Skeletal muscle satellite cell (primary cell): Measurements from ENCODE around the gene AXL.
A peak's percentile ranks its signal among the peaks of the same experiment; 100 is the strongest.

ENCODE experiments used
- H3K27me3 ChIP-seq: 2 replicates; pipeline ENCODE4 v1.7.0; 2013; ENCODE audit warnings: low read length; ENCODE audit not compliant: control insufficient read depth, insufficient read depth
- H3K36me3 ChIP-seq: 2 replicates; pipeline ENCODE4 v1.7.0; 2013; ENCODE audit warnings: mild to moderate bottlenecking, control low read depth, low read length; ENCODE audit not compliant: insufficient read depth
- H3K4me1 ChIP-seq: 2 replicates; pipeline ENCODE4 v1.7.0; 2013; ENCODE audit warnings: low read length; ENCODE audit not compliant: control insufficient read depth, insufficient read depth
- H3K4me2 ChIP-seq: 2 replicates; pipeline ENCODE4 v1.7.0; 2013; ENCODE audit warnings: mild to moderate bottlenecking, low read length
- H3K4me3 ChIP-seq: 2 replicates; pipeline ENCODE4 v1.7.0; 2013; ENCODE audit warnings: low read length
- H3K9ac ChIP-seq: 2 replicates; pipeline ENCODE4 v1.7.0; 2013; ENCODE audit warnings: mild to moderate bottlenecking, low read depth, low read length, moderate library complexity
- H3K9me3 ChIP-seq: replicated peaks from 2 replicates; pipeline ENCODE4 v1.7.0; 2013; ENCODE audit warnings: mild to moderate bottlenecking, control low read depth, low read length

AXL gene

DNA sequence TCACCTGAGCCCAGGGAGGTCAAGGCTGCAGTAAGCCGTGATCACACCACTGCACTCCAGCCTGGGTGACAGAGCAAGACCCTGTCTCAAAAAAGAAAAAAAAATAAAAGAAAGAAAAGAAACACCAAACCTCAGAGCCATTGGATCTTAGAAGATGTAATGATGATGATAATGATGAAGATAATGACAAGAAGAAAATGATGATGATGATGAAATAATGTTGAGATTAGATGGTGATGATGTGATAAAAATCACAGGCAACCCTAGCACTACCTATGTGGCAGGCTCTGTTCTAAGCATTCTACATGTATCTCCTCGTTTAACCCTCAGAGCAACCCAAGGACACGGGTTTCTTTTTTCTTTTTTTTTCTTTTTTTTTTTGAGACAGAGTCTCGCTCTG, 25.1 kb downstream of the AXL start:
- H3K4me1 ChIP-seq: no peaks in the 10 kb centered on the region
- no peaks in the 10 kb centered on the region for H3K27me3 ChIP-seq
- H3K4me3 ChIP-seq: no peak overlapping the region
- no peak overlapping the region for H3K9ac ChIP-seq
- H3K4me2 ChIP-seq: no peak overlapping the region
- H3K9me3 ChIP-seq: no peaks in the 10 kb centered on the region
- peaks cover 92% of the 10 kb centered on the region for H3K36me3 ChIP-seq

DNA sequence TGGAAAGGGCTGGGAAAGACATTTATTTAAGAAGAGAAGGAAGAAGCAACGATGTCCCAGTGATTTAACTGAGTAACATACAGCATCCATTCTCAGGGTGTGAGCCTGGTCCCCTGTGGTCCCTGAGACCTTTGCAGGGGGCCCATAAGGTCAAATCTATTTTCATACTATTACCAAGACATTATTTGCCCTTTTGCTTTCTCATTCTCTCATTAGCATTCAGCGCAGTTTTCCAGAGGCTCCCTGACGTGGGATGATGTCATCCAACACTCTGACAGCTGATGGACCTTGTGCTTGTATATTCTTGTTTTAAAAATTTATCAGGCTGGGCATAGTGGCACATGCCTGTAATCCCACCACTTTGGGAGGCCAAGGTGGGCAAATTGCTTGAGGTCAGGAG, 26.8 kb downstream of the AXL start:
- Histone ChIP-seq H3K9ac (no peak overlapping the region), H3K36me3 (peaks cover 91% of the 10 kb centered on the region), H3K4me3 (no peak overlapping the region), H3K9me3 (no peaks in the 10 kb centered on the region), H3K4me1 (no peaks in the 10 kb centered on the region), H3K27me3 (no peaks in the 10 kb centered on the region), H3K4me2 (no peak overlapping the region)

DNA sequence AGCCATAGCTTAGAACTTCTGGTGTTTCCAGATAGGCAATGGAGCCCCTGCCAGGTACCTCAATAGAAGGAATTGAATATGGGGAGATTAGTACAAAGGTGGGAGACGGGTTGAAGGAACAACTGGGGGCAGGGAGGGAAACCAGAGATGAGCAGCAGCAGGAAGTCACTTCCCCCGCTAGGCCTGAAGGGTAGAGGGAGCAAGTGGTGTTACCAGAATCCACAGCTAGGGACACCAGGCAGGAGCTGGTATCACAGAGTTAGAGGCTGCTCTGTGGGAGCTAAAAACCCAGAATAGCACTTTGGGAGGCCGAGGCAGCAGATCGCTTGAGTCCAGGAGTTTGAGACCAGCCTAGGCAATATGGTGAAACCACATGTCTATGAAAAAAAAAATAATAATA, 29.9 kb downstream of the AXL start:
- H3K9ac ChIP-seq: no peak overlapping the region
- no peak overlapping the region for H3K4me3 ChIP-seq
- peaks cover 91% of the 10 kb centered on the region for H3K36me3 ChIP-seq
- H3K9me3 ChIP-seq: no peaks in the 10 kb centered on the region
- H3K4me2 ChIP-seq: no peak overlapping the region
- H3K27me3 ChIP-seq: no peaks in the 10 kb centered on the region
- H3K4me1 ChIP-seq: no peaks in the 10 kb centered on the region

DNA sequence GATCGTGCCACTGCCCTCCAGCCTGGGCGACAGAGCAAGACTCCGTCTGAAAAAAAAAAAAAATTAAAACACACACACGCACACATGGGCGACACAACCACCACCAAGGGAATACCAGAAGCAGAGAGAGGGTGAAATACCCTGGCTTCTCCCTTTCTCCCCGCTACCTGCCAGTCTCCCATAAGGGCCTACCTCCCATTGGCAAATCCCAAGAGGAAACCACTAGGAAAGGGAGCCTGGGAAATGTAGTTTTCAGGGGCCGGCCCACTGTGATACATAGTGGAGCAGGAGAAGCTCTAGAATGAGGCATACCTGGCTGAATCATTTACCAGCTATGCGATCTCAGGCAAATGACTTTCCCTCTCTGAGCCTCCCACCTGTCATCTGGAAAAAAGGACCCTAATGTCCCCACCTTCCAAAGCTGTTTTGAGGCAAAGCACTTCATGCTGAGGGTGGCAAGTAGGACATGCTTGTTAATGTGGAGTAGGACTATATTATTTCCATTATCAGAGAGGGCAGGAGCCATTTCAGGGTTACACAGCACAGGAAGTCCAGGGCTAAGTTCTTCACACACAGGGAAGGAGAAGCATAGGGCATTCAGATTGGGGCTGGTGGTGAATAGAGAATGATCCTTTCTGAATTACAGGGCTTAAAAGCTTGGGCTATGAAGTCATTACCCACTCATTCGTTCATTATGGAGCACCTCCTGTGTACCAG, 30.8 kb downstream of the AXL start:
- no peaks in the 10 kb centered on the region for H3K27me3 ChIP-seq
- no peaks in the 10 kb centered on the region for H3K9me3 ChIP-seq
- no peak overlapping the region for H3K9ac ChIP-seq
- H3K4me1 ChIP-seq: no peaks in the 10 kb centered on the region
- no peak overlapping the region for H3K4me2 ChIP-seq
- H3K4me3 ChIP-seq: no peak overlapping the region
- H3K36me3 ChIP-seq: peaks cover 90% of the 10 kb centered on the region

DNA sequence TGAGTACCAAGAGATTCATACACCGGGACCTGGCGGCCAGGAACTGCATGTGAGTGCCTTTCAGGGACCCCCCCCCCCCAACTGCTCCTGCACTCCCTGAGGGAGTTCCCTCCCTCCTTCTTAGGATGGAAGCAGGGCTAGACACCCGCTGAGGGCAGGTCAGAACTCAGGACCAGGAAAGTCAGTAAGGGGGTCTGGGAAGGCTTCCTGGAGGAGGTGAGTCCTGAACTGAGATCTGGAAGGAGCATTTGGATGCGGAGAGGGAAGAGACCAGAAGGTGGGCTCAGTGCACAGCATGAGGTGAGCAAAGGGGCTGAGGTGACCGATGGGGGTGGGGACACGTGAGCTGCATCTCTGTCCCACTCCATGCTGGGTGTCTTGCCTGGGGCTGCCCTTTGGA, 34.6 kb downstream of the AXL start:
- H3K36me3 ChIP-seq: peaks cover 90% of the 10 kb centered on the region
- no peak overlapping the region for H3K4me3 ChIP-seq
- H3K4me1 ChIP-seq: no peaks in the 10 kb centered on the region
- H3K9me3 ChIP-seq: no peaks in the 10 kb centered on the region
- H3K9ac ChIP-seq: no peak overlapping the region
- no peak overlapping the region for H3K4me2 ChIP-seq
- no peaks in the 10 kb centered on the region for H3K27me3 ChIP-seq

DNA sequence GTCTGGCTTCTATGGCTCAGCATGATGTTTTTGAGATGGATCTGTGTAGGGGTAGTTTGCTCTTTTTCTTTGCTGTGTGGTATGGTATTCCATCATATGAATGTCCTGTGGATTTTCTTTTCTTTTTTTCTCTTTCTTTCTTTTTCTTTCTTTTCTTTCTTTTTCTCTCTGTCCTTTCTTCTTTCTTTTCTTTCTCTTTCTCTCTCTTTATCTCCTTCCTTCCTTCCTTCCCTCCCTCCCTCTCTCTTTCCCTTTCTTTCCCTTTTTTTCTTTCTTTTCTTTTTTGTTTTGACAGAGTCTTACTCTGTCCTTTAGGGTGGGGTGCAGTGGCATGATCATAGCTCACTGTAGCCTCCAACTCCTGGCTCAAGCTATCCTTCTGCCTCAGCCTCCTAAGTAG, 36.1 kb downstream of the AXL start:
- Histone ChIP-seq H3K4me1 (no peaks in the 10 kb centered on the region), H3K9me3 (no peaks in the 10 kb centered on the region), H3K4me2 (no peak overlapping the region), H3K27me3 (no peaks in the 10 kb centered on the region), H3K9ac (no peak overlapping the region), H3K4me3 (no peak overlapping the region), H3K36me3 (peaks cover 90% of the 10 kb centered on the region)

DNA sequence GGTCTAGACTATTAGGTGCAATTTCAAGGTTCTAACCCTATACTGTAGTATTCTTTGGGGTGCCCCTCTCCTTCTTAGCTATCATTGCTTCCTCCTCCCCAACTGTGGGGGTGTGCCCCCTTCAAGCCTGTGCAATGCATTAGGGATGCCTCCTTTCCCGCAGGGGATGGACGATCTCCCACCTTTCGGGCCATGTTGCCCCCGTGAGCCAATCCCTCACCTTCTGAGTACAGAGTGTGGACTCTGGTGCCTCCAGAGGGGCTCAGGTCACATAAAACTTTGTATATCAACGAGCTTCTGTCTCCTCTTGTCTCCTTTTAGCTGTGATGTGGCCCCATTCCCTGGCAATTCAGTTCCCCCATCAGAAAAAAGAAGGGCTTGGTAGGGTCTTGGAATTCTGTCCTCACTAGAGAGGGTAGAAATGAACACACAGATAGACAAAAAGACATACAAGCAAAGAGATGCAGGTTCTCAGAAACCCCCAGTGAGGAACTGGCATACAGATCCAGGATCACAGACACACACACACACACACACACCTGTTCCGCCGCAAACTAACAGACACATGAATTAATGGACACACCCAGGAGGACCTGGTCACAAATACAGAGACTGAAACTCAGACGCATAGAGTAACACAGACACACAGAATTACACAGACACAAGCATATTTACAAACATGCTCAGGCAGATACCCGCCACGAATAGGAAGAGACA, 42.6 kb downstream of the AXL start:
- H3K4me1 ChIP-seq: peaks cover 19% of the 10 kb centered on the region
- no peaks in the 10 kb centered on the region for H3K9me3 ChIP-seq
- H3K36me3 ChIP-seq: peaks cover 45% of the 10 kb centered on the region
- peak overlapping the region; percentile 70 for H3K9ac ChIP-seq
- no peaks in the 10 kb centered on the region for H3K27me3 ChIP-seq
- H3K4me3 ChIP-seq: peak overlapping the region; percentile 68
- peak overlapping the region; percentile 99 for H3K4me2 ChIP-seq

DNA sequence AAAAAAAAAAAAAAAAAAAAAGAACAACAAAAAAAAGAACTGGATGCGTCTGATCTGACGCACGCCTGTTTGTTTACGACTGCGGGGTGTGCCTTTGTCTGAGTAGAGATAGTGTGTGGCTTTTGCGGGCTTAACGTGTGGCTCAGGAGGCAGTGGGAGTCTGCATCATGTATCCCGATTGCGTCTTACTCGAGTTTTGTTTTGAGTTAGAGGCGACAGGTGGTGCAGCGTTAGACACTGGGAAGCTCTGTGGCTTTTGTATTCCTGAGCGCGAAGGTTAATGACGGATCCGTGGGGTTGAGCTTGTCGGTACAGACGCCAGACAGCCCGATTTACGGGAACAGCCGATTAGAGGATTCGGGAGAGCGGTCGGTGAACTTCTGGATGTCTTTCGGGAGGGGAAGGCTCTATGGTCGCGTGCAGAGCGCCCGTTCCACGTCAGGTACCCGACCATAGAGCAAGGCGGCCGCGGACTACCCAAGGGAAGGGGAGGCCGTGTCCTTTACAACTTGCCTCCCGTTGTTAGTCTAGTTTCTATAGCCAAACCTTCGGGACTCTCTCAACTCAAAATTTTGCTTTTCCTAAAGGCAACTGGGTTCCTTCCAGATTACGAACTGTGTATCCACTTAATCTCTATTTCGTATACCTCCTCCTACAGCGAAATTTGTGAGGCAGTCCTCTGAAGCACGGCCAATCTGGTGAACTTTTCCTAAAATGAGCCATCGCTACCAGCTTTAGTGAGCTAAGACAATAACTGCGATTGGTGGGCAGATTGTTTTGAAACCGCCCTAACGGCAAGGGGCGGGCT, 44.2 kb downstream of the AXL start:
- Histone ChIP-seq H3K9ac (peak overlapping the region; percentile 94), H3K4me3 (peak overlapping the region; percentile 79), H3K36me3 (peaks cover 37% of the 10 kb centered on the region), H3K27me3 (no peaks in the 10 kb centered on the region), H3K9me3 (no peaks in the 10 kb centered on the region), H3K4me1 (peaks cover 29% of the 10 kb centered on the region), H3K4me2 (peak overlapping the region; percentile 99)

DNA sequence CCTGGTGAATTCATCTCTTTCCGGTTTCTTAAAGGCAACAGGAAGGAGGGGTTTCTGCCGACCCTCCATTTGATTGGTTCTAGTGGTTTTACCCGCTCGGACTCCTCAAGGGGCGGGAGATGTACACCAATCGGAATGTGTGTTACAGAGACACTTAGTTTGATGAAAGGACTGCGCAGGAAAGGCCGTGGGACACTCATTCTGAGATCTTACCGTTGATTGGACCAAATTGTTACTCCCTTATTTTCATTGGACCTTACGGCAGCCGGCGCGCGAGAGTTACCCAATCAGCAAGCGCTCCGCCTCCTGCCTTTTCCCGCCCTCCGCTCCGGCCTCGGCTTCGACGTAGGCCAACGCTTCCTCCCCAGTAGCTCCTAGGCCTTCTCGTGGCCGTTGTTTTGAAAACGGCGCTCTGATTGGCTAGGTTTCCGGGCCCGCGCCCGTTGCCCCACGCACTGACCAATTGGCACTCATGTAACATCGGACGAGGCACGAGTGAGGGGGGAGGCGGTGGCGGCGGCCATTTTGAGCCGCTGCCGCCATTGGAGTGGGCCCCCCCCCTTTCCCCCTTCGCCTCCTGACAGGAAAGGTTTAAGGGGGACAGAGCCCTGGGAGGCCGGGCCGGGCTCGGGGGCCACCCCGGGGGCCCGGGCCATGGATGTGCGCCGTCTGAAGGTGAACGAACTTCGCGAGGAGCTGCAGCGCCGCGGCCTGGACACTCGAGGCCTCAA, 45.0 kb downstream of the AXL start, which contains the start of gene HNRNPUL1:
TSS of gene HNRNPUL1 (plus strand) at position 523 of the 731 bp plus-strand sequence. CDS start at position 655, 132 bp downstream.
- Histone ChIP-seq H3K36me3 (peaks cover 35% of the 10 kb centered on the region), H3K27me3 (no peaks in the 10 kb centered on the region), H3K4me3 (peak within 1 kb of the TSS; percentile 84), H3K9ac (peak within 1 kb of the TSS; percentile 99), H3K9me3 (no peaks in the 10 kb centered on the region), H3K4me1 (peaks cover 29% of the 10 kb centered on the region), H3K4me2 (peak within 1 kb of the TSS; percentile 99)

DNA sequence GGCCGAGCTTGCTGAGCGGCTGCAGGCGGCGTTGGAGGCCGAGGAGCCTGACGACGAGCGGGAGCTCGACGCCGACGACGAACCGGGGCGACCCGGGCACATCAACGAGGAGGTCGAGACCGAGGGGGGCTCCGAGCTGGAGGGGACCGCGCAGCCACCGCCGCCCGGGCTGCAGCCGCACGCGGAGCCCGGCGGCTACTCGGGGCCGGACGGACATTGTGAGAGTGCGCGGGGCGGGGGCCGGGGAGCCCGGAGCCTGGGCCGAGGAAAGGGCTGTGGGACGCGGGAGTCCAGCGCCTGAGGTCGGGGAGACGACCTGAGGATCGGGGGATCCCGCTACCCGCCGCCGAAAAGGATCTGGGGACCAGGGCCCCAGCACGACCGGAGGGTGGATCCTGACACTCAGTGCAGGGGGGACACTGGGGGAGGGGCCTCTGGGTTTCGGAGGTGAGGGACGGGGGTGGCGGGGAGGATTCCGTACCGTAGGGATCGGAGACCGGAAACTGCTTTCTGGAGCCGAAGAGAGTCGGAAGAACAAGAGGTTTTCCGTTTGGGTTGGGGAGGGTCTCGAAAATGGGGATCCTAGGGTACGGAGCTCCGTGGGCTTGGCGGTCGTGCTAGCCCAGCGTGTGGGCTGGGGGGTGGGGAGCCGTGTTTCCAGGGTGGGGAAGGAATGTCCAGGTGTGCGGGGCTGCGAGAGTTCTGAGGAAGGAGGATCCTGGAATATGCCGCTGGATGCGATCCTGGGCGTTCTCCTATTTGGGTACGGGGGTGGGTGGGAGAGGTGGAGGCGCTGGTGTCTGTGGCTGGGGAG, 45.8 kb downstream of the AXL start:
- H3K27me3 ChIP-seq: no peaks in the 10 kb centered on the region
- H3K36me3 ChIP-seq: peaks cover 34% of the 10 kb centered on the region
- peak overlapping the region; percentile 92 for H3K4me2 ChIP-seq
- peaks cover 29% of the 10 kb centered on the region for H3K4me1 ChIP-seq
- peak overlapping the region; percentile 99 for H3K9ac ChIP-seq
- peak overlapping the region; percentile 84 for H3K4me3 ChIP-seq
- no peaks in the 10 kb centered on the region for H3K9me3 ChIP-seq
